Neural cell (in vitro differentiated cells): Measurements from ENCODE around the gene STK32B. TPM values are rescaled to one million over a fixed set of nuclear protein-coding genes. Genes with fewer than 3 reads are reported as not detected.

Experiments used
- H2AFZ ChIP-seq: fragments of 200-600, 300-800 bp; sonication (generic), shearing (Covaris generic); 2 replicates; pipeline ENCODE4 v1.6.0; 2014; ENCODE audit warnings: low read depth, mild to moderate bottlenecking, antibody characterized with exemption, low read length, moderate library complexity
- H3F3A ChIP-seq: fragments of 200-600 bp; shearing (Covaris generic); 2 replicates; pipeline ENCODE4 v1.6.1; 2016; ENCODE audit warnings: mild to moderate bottlenecking, moderate library complexity, mixed read lengths, antibody characterized with exemption, low read length; ENCODE audit not compliant: insufficient read depth, poor library complexity, severe bottlenecking
- H3K27ac ChIP-seq: fragments of 200-600, 300-800 bp; sonication (generic), shearing (Covaris generic); 2 replicates; pipeline ENCODE4 v1.5.1; 2014; ENCODE audit warnings: mild to moderate bottlenecking, low read length, moderate library complexity
- H3K27me3 ChIP-seq: fragments of 300-800, 200-600 bp; sonication (generic), shearing (Covaris generic); 2 replicates; pipeline ENCODE4 v1.6.0; 2014; ENCODE audit warnings: mild to moderate bottlenecking, low read depth, low read length, moderate library complexity; ENCODE audit not compliant: insufficient read depth
- H3K36me3 ChIP-seq: fragments of 300-800, 200-600 bp; sonication (generic), shearing (Covaris generic); 2 replicates; pipeline ENCODE4 v1.5.1; 2014; ENCODE audit warnings: mild to moderate bottlenecking, antibody characterized with exemption, low read length, moderate library complexity; ENCODE audit not compliant: insufficient read depth
- H3K4me2 ChIP-seq: fragments of 300-800, 200-600 bp; sonication (generic), shearing (Covaris generic); 2 replicates; pipeline ENCODE4 v1.6.0; 2014; ENCODE audit warnings: mild to moderate bottlenecking, low read length
- H3K4me3 ChIP-seq: fragments of 300-800, 200-600 bp; sonication (generic), shearing (Covaris generic); 2 replicates; pipeline ENCODE4 v1.5.1; 2014; ENCODE audit warnings: mild to moderate bottlenecking, low read length, moderate library complexity
- H3K79me2 ChIP-seq: fragments of 200-600 bp; shearing (Covaris generic); replicated peaks from 2 replicates; pipeline ENCODE4 v1.6.0; 2014; ENCODE audit warnings: mild to moderate bottlenecking, low read length, moderate library complexity; ENCODE audit not compliant: insufficient read depth
- H3K9ac ChIP-seq: fragments of 300-800, 200-600 bp; sonication (generic), shearing (Covaris generic); 2 replicates; pipeline ENCODE4 v1.6.1; 2016; ENCODE audit warnings: mild to moderate bottlenecking, low read length, mixed read lengths
- H3K9me2 ChIP-seq: fragments of 200-600 bp; shearing (Covaris generic); 2 replicates; pipeline ENCODE4 v1.6.1; 2016; ENCODE audit warnings: mild to moderate bottlenecking, low read length, mixed read lengths; ENCODE audit not compliant: insufficient read depth
- H3K9me3 ChIP-seq: fragments of 200-600, 300-800 bp; sonication (generic), shearing (Covaris generic); 2 replicates; pipeline ENCODE4 v1.6.1; 2016; ENCODE audit warnings: mild to moderate bottlenecking, mixed run types, low read length, moderate library complexity, mixed read lengths
- H4K20me1 ChIP-seq: fragments of 200-600 bp; shearing (Covaris generic); 2 replicates; pipeline ENCODE4 v1.6.1; 2016; ENCODE audit warnings: mild to moderate bottlenecking, mixed run types; ENCODE audit not compliant: insufficient read depth
- EP300 ChIP-seq: fragments of 450-650 bp; conservative IDR thresholded peaks from 2 replicates; pipeline ENCODE4 v1.6.1; 2014; ENCODE audit warnings: antibody characterized with exemption, mild to moderate bottlenecking, moderate library complexity; ENCODE audit not compliant: poor library complexity, severe bottlenecking
- EZH2 ChIP-seq: fragments of 200-600, 300-800 bp; shearing (Covaris generic), sonication (generic); IDR thresholded peaks from 2 replicates; pipeline ENCODE4 v1.6.1; 2014; ENCODE audit warnings: antibody characterized with exemption, low read length, borderline replicate concordance, mild to moderate bottlenecking; ENCODE audit not compliant: insufficient read depth, poor library complexity, severe bottlenecking
- MXI1 ChIP-seq: fragments of 450-650 bp; conservative IDR thresholded peaks from 2 replicates; pipeline ENCODE4 v1.6.1; 2014; ENCODE audit warnings: antibody characterized with exemption, mild to moderate bottlenecking; ENCODE audit not compliant: poor library complexity, severe bottlenecking
- POLR2AphosphoS5 ChIP-seq: IDR thresholded peaks from 2 replicates; pipeline ENCODE4 v1.6.1; 2012
- RAD21 ChIP-seq: fragments of 450-650 bp; conservative IDR thresholded peaks from 2 replicates; pipeline ENCODE4 v1.6.1; 2014; ENCODE audit warnings: antibody characterized with exemption, mild to moderate bottlenecking, moderate library complexity
- REST ChIP-seq: IDR thresholded peaks from 2 replicates; pipeline ENCODE4 v1.6.1; 2012; ENCODE audit warnings: borderline replicate concordance
- SMC3 ChIP-seq: fragments of 450-650 bp; conservative IDR thresholded peaks from 2 replicates; pipeline ENCODE4 v1.6.1; 2014; ENCODE audit warnings: antibody characterized with exemption, mild to moderate bottlenecking, moderate library complexity; ENCODE audit not compliant: poor library complexity
- TAF1 ChIP-seq: IDR thresholded peaks from 2 replicates; pipeline ENCODE4 v1.6.1; 2012; ENCODE audit warnings: low read depth
- polyA plus RNA-seq: library from polyadenylated mRNA; depleted of rRNA; stranded (reverse); fragments of >200 nt; gene quantifications from 2 replicates; pipeline ENCODE4 v1.2.3, GENCODE V29; 2014
- TF ChIP-seq, protein P1 (sequence below): fragments of 450-650 bp; IDR thresholded peaks from 2 replicates; pipeline ENCODE4 v1.5.1; 2014; ENCODE audit warnings: antibody characterized with exemption, mild to moderate bottlenecking, moderate library complexity; ENCODE audit not compliant: poor library complexity, severe bottlenecking

STK32B gene
- polyA plus RNA-seq, 1 donor from 2014 or later, result 42.8 TPM

GRCh38 chr4:5211282-5211839, 160.1 kb downstream of the STK32B start:
- TF ChIP-seq MXI1, result no peak

DNA sequence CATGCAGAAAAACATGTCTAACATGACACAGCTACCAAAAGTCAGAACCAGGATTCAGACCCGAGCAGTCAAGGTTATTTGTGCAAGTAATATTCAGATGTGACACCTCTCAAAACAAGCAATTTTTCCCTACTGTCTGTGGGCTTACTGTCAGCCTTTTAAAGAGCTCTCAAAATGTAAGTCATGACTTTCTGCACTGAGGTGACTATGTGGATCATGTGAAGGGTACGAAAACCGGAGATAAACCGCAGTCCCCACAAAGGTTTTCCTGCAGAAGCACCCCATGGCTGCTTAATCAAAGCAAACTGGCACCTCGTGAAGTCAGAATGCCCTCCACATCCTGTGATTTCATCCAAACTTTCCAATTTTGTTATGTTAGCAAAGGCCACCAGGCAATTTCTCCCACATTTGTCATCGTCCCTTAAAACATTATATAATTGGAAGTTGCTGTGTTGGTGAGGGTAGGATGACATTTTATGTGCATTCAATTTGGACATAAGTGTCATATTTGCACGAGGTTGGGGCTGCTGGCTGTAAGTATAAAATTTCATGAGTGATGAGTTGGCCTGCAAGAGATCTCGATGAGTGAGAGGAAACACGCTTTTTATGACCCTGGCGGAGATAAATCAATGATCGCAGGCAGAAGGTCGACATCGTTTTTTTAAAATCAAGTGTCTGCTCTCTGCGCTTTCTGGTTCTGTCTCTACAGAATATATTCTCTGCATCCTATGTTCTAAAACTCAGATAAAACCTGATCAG, 161.2 kb downstream of the STK32B start:
- H2AFZ ChIP-seq, result no peak overlapping the region
- H4K20me1 ChIP-seq, result no peaks in the 10 kb centered on the region
- no peak overlapping the region for H3K9ac ChIP-seq
- no peak overlapping the region for H3K4me3 ChIP-seq
- no peaks in the 10 kb centered on the region for H3K27me3 ChIP-seq
- no peaks in the 10 kb centered on the region for H3K36me3 ChIP-seq
- no peak overlapping the region for H3K27ac ChIP-seq
- H3F3A ChIP-seq, result no peaks in the 10 kb centered on the region
- no peaks in the 10 kb centered on the region for H3K9me3 ChIP-seq
- no peak overlapping the region for H3K4me2 ChIP-seq
- no peaks in the 10 kb centered on the region for H3K79me2 ChIP-seq
- H3K9me2 ChIP-seq, result no peaks in the 10 kb centered on the region
- TF ChIP-seq SMC3, result no peak
- TF ChIP-seq EZH2, result no peak
- TF ChIP-seq EP300, result peak; percentile 58
- TF ChIP-seq TAF1, result no peak
- no peak for TF ChIP-seq REST
- peak; percentile 32 for TF ChIP-seq POLR2AphosphoS5

More at GRCh38 chr4:5211282-5211839, 160.1 kb downstream of the STK32B start:
- Histone ChIP-seq H3K27ac (no peak overlapping the region), H3K4me3 (no peak overlapping the region), H3K27me3 (no peaks in the 10 kb centered on the region), H3K36me3 (no peaks in the 10 kb centered on the region), H3K9me2 (no peaks in the 10 kb centered on the region), H3K9me3 (no peaks in the 10 kb centered on the region), H3K79me2 (no peaks in the 10 kb centered on the region), H3F3A (no peaks in the 10 kb centered on the region), H3K4me2 (no peak overlapping the region), H4K20me1 (no peaks in the 10 kb centered on the region), H3K9ac (no peak overlapping the region), H2AFZ (no peak overlapping the region)

GRCh38 chr4:5213087-5213595, 161.9 kb downstream of the STK32B start:
- no peak overlapping the region for H3K4me2 ChIP-seq
- no peaks in the 10 kb centered on the region for H3F3A ChIP-seq
- H3K9me2 ChIP-seq, result no peaks in the 10 kb centered on the region
- H3K36me3 ChIP-seq, result no peaks in the 10 kb centered on the region
- H3K27ac ChIP-seq, result no peak overlapping the region
- H2AFZ ChIP-seq, result no peak overlapping the region
- no peaks in the 10 kb centered on the region for H3K79me2 ChIP-seq
- no peak overlapping the region for H3K9ac ChIP-seq
- H3K4me3 ChIP-seq, result no peak overlapping the region
- TF ChIP-seq SMC3 (no peak), EP300 (no peak), TAF1 (no peak), MXI1 (no peak), RAD21 (no peak), REST (no peak), POLR2AphosphoS5 (no peak), EZH2 (no peak)
- TF ChIP-seq, protein P1, sequence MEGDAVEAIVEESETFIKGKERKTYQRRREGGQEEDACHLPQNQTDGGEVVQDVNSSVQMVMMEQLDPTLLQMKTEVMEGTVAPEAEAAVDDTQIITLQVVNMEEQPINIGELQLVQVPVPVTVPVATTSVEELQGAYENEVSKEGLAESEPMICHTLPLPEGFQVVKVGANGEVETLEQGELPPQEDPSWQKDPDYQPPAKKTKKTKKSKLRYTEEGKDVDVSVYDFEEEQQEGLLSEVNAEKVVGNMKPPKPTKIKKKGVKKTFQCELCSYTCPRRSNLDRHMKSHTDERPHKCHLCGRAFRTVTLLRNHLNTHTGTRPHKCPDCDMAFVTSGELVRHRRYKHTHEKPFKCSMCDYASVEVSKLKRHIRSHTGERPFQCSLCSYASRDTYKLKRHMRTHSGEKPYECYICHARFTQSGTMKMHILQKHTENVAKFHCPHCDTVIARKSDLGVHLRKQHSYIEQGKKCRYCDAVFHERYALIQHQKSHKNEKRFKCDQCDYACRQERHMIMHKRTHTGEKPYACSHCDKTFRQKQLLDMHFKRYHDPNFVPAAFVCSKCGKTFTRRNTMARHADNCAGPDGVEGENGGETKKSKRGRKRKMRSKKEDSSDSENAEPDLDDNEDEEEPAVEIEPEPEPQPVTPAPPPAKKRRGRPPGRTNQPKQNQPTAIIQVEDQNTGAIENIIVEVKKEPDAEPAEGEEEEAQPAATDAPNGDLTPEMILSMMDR, result no peak
- H3K27me3 ChIP-seq, result no peaks in the 10 kb centered on the region
- H3K9me3 ChIP-seq, result no peaks in the 10 kb centered on the region
- H4K20me1 ChIP-seq, result no peaks in the 10 kb centered on the region
